HFF-Myc (cell line): ENCODE results near the gene NKG7.

Source experiments
- DNase-seq: peaks from one replicate; pipeline ENCODE4 v3.0.0-alpha.2; 2011; ENCODE audit warnings: low read depth; ENCODE audit errors: extremely low read depth
- H3K4me3 ChIP-seq: replicated peaks from 2 replicates; pipeline ENCODE4 v1.5.1; 2011; ENCODE audit warnings: low read depth, mild to moderate bottlenecking, control low read depth, low read length
- CTCF ChIP-seq: IDR thresholded peaks from 2 replicates; pipeline ENCODE4 v1.5.1; 2012; ENCODE audit warnings: mild to moderate bottlenecking, low read depth, low read length, control low read depth; ENCODE audit errors: missing control alignments

NKG7 gene

GRCh38 chr19:51351266-51351990 is 21.0 kb downstream of the NKG7 start:
- TF ChIP-seq CTCF = no peak
- H3K4me3 ChIP-seq = no peak overlapping the region
- DNase-seq = no peak

- TF ChIP-seq CTCF = no peak
- no peak for DNase-seq
- no peak overlapping the region for H3K4me3 ChIP-seq
These were observed 25.1 kb downstream of the NKG7 start for GRCh38 chr19:51347209-51347928.

GRCh38 chr19:51346742-51347141 is 25.7 kb downstream of the NKG7 start:
- no peak overlapping the region for H3K4me3 ChIP-seq
- DNase-seq = no peak
- no peak for TF ChIP-seq CTCF

- TF ChIP-seq CTCF = no peak
- no peak for DNase-seq
- no peak overlapping the region for H3K4me3 ChIP-seq
These were observed 27.3 kb downstream of the NKG7 start for GRCh38 chr19:51345076-51345620.

- no peak for DNase-seq
- TF ChIP-seq CTCF = no peak
- H3K4me3 ChIP-seq = no peak overlapping the region
These were observed 29.6 kb downstream of the NKG7 start for GRCh38 chr19:51342631-51343569.

- no peak for TF ChIP-seq CTCF
- DNase-seq = no peak
- no peak within 1 kb of the TSS for H3K4me3 ChIP-seq
These were observed 30.4 kb downstream of the NKG7 start, which contains the start of gene VSIG10L for GRCh38 chr19:51341976-51342580. VSIG10L (minus strand) TSS chr19:51342139; CDS start chr19:51342124, 15 bp downstream.
